H9 (cell line): ENCODE measurements around the gene ACSM2B. TPM values are rescaled to one million over a fixed set of nuclear protein-coding genes. Genes with fewer than 3 reads are reported as not detected.
"Not testable (repeated sequence)": the region's sequence is repeated elsewhere in the genome, so short reads cannot be mapped to it uniquely, and the experiment has no call there.

ENCODE experiments used
- DNase-seq: peaks from one replicate; pipeline ENCODE4 v3.0.0-alpha.2; 2017
- H2AFZ ChIP-seq: one replicate; pipeline ENCODE4 v1.6.1; 2013; ENCODE audit warnings: mild to moderate bottlenecking, low read length, control low read depth, moderate library complexity
- H2AK5ac ChIP-seq: 2 replicates; pipeline ENCODE4 v1.6.1; 2013; ENCODE audit warnings: low read length, control low read depth, mixed read lengths; ENCODE audit not compliant: insufficient read length
- H2BK120ac ChIP-seq: one replicate; pipeline ENCODE4 v1.6.1; 2013; ENCODE audit warnings: low read depth, mild to moderate bottlenecking, low read length, control low read depth, inconsistent platforms; ENCODE audit not compliant: poor library complexity, severe bottlenecking
- H2BK12ac ChIP-seq: 2 replicates; pipeline ENCODE4 v1.6.1; 2013; ENCODE audit warnings: low read length, control low read depth, mixed read lengths, low read depth; ENCODE audit not compliant: insufficient read length
- H2BK15ac ChIP-seq: 2 replicates; pipeline ENCODE4 v1.6.1; 2013; ENCODE audit warnings: low read depth, low read length, control low read depth
- H2BK20ac ChIP-seq: one replicate; pipeline ENCODE4 v1.6.1; 2013; ENCODE audit warnings: low read depth, mild to moderate bottlenecking, low read length, control low read depth, inconsistent platforms; ENCODE audit not compliant: poor library complexity, severe bottlenecking
- H2BK5ac ChIP-seq: 2 replicates; pipeline ENCODE4 v1.6.1; 2013; ENCODE audit warnings: low read length, control low read depth, mixed read lengths; ENCODE audit not compliant: insufficient read length
- H3K14ac ChIP-seq: 2 replicates; pipeline ENCODE4 v1.6.1; 2013; ENCODE audit warnings: low read length, control low read depth; ENCODE audit not compliant: insufficient read depth
- H3K18ac ChIP-seq: 2 replicates; pipeline ENCODE4 v1.6.1; 2013; ENCODE audit warnings: low read depth, mild to moderate bottlenecking, mixed read lengths, low read length, control low read depth; ENCODE audit not compliant: insufficient read length
- H3K23ac ChIP-seq: 2 replicates; pipeline ENCODE4 v1.6.1; 2013; ENCODE audit warnings: low read length, control low read depth, mixed read lengths, low read depth; ENCODE audit not compliant: insufficient read length
- H3K23me2 ChIP-seq: 2 replicates; pipeline ENCODE4 v1.6.1; 2013; ENCODE audit warnings: low read depth, mild to moderate bottlenecking, mixed read lengths, low read length, control low read depth; ENCODE audit not compliant: insufficient read length, poor library complexity, severe bottlenecking
- H3K27ac ChIP-seq: 2 replicates; pipeline ENCODE4 v1.5.1; 2013; ENCODE audit warnings: low read length, control low read depth, mixed read lengths, low read depth; ENCODE audit not compliant: insufficient read length
- H3K27me3 ChIP-seq: 2 replicates; pipeline ENCODE4 v1.6.1; 2013; ENCODE audit warnings: low read length, control low read depth, inconsistent platforms; ENCODE audit not compliant: insufficient read depth
- H3K4ac ChIP-seq: 2 replicates; pipeline ENCODE4 v1.6.1; 2013; ENCODE audit warnings: low read depth, mild to moderate bottlenecking, control low read depth, inconsistent platforms, low read length, moderate library complexity
- H3K4me1 ChIP-seq: 2 replicates; pipeline ENCODE4 v1.6.1; 2013; ENCODE audit warnings: low read length, control low read depth, inconsistent platforms; ENCODE audit not compliant: insufficient read depth
- H3K4me2 ChIP-seq: 2 replicates; pipeline ENCODE4 v1.6.1; 2013; ENCODE audit warnings: low read length, control low read depth, mixed read lengths; ENCODE audit not compliant: insufficient read length, insufficient read depth
- H3K56ac ChIP-seq: 2 replicates; pipeline ENCODE4 v1.6.1; 2013; ENCODE audit warnings: low read depth, mild to moderate bottlenecking, mixed read lengths, low read length, control low read depth; ENCODE audit not compliant: insufficient read length
- H3K79me1 ChIP-seq: 2 replicates; pipeline ENCODE4 v1.6.1; 2013; ENCODE audit warnings: low read depth, mild to moderate bottlenecking, moderate library complexity, low read length, control low read depth, inconsistent platforms; ENCODE audit not compliant: insufficient read depth, poor library complexity, severe bottlenecking
- H3K79me2 ChIP-seq: 2 replicates; pipeline ENCODE4 v1.6.1; 2013; ENCODE audit warnings: low read length, control low read depth, inconsistent platforms; ENCODE audit not compliant: insufficient read depth
- H3K9ac ChIP-seq: 2 replicates; pipeline ENCODE4 v1.6.1; 2013; ENCODE audit warnings: low read length, control low read depth, mixed read lengths; ENCODE audit not compliant: insufficient read length; ENCODE audit errors: extremely low read depth
- H3K9me3 ChIP-seq: one replicate; pipeline ENCODE4 v1.6.1; 2013; ENCODE audit warnings: low read depth, low read length, inconsistent platforms; ENCODE audit not compliant: control insufficient read depth
- H3T11ph ChIP-seq: one replicate; pipeline ENCODE4 v1.6.1; 2013; ENCODE audit warnings: mild to moderate bottlenecking, low read length, control low read depth, inconsistent platforms
- H4K20me1 ChIP-seq: one replicate; pipeline ENCODE4 v1.6.1; 2013; ENCODE audit not compliant: control insufficient read depth, insufficient read length, insufficient read depth
- H4K5ac ChIP-seq: 2 replicates; pipeline ENCODE4 v1.6.1; 2013; ENCODE audit warnings: low read depth, mild to moderate bottlenecking, mixed read lengths, low read length, control low read depth; ENCODE audit not compliant: insufficient read length
- H4K8ac ChIP-seq: replicated peaks from 2 replicates; pipeline ENCODE4 v1.6.1; 2013; ENCODE audit warnings: low read length, control low read depth, mixed read lengths, low read depth; ENCODE audit not compliant: insufficient read length
- H4K91ac ChIP-seq: 2 replicates; pipeline ENCODE4 v1.6.1; 2013; ENCODE audit warnings: low read depth, mild to moderate bottlenecking, moderate library complexity, mixed read lengths, low read length, control low read depth; ENCODE audit not compliant: insufficient read length
- H3K27ac Mint-ChIP-seq, 3 experiments: 2 replicates in 2 of 3; 3 replicates in 1 of 3; pipeline ENCODE4 v1.8.0; 2020 to 2021; ENCODE audit warnings: mixed read lengths in 3 of 3, mild to moderate bottlenecking in 1 of 3, moderate library complexity in 1 of 3
- H3K27me3 Mint-ChIP-seq: 2 replicates; pipeline ENCODE4 v1.8.0; 2021; ENCODE audit warnings: low read depth, mild to moderate bottlenecking, moderate library complexity, mixed read lengths
- H3K36me3 Mint-ChIP-seq, 3 experiments: 2 replicates in 2 of 3; 3 replicates in 1 of 3; pipeline ENCODE4 v1.8.0; 2020 to 2021; ENCODE audit warnings: low read depth in 3 of 3, mixed read lengths in 3 of 3; ENCODE audit not compliant: insufficient read depth in 1 of 3
- H3K4me1 Mint-ChIP-seq, 2 experiments: 2 replicates each; pipeline ENCODE4 v1.8.0; 2020; ENCODE audit warnings: mixed read lengths in 2 of 2
- H3K4me3 Mint-ChIP-seq, 2 experiments: 2 replicates in 1 of 2; 3 replicates in 1 of 2; pipeline ENCODE4 v1.8.0; 2020 to 2021; ENCODE audit warnings: mild to moderate bottlenecking in 2 of 2, mixed read lengths in 2 of 2, moderate library complexity in 1 of 2
- H3K9me3 Mint-ChIP-seq, 2 experiments: 2 replicates in 1 of 2; 3 replicates in 1 of 2; pipeline ENCODE4 v1.8.0; 2020; ENCODE audit warnings: mild to moderate bottlenecking in 2 of 2, mixed read lengths in 2 of 2, moderate library complexity in 1 of 2
- WGBS: extraction: QIAGEN DNeasy Blood & Tissue Kit; methylation state at CpG from one replicate; pipeline ENCODE4 v1.1.7; 2013; ENCODE audit warnings: missing lambda C conversion rate, low lambda C conversion rate, mixed read lengths; ENCODE audit not compliant: insufficient read length; ENCODE audit errors: extremely low coverage; 5-methylcytosine and 5-hydroxymethylcytosine counted together
- total RNA-seq: library from RNA; stranded (reverse); gene quantifications from 2 replicates; pipeline ENCODE4 v1.2.1, GENCODE V29; 2021

The ACSM2B gene
- total RNA-seq, 1 experiment from 2014 or later, result not detected

DNA sequence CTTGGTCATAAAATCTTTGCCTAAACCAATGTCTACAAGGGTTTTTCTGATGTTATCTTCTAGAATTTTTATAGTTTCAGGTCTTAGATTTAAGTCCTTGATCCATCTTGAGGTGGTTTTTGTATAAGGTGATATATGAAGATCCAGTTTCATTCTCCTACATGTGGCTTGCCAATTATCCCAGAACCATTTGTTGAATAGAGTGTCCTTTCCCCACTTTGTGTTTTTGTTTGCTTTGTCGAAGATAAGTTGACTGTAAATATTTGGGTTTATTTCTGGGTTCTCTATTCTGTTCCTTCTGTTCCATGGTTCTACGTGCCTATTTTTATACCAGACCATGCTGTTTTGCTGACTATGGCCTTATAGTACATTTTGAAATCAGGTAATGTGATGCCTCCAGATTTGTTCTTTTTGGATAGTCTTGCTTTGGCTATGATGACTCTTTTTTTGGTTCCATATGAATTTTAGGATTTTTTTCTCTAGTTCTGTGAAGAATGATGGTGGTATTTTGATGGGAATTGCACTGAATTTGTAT lies 7.0 kb downstream of the ACSM2B start:
- H2BK120ac ChIP-seq, H3K18ac ChIP-seq, H3K9me3 ChIP-seq, H3K79me2 ChIP-seq, H4K91ac ChIP-seq, H3K4me3 Mint-ChIP-seq, H3T11ph ChIP-seq, H3K4me2 ChIP-seq, H4K20me1 ChIP-seq, DNase-seq, H2BK12ac ChIP-seq, H4K8ac ChIP-seq, H4K5ac ChIP-seq, H3K79me1 ChIP-seq, H3K36me3 Mint-ChIP-seq, H3K9ac ChIP-seq, H3K56ac ChIP-seq, H2AK5ac ChIP-seq, H3K27ac ChIP-seq, H3K4ac ChIP-seq, H3K4me1 Mint-ChIP-seq, H2BK5ac ChIP-seq, H3K14ac ChIP-seq, H3K4me1 ChIP-seq, H2AFZ ChIP-seq, H3K27me3 Mint-ChIP-seq, H3K27ac Mint-ChIP-seq, H3K23ac ChIP-seq, H2BK20ac ChIP-seq, H3K23me2 ChIP-seq, H3K27me3 ChIP-seq, H2BK15ac ChIP-seq: not testable (repeated sequence)
- WGBS, result no CpG with 5 or more reads among the region's 2 CpGs
- H3K9me3 Mint-ChIP-seq, result peaks cover 13 to 17% of the 10 kb centered on the region in 2 experiments
